GM21360 (cell line): ENCODE data around the gene BNC2.

Experiments
- ATAC-seq: cut with Tn5 transposase; IDR thresholded peaks from one replicate; pipeline ENCODE4 v1.9.1; 2021; ENCODE audit warnings: mild to moderate bottlenecking, moderate library complexity; ENCODE audit not compliant: unreplicated experiment

BNC2 gene

DNA sequence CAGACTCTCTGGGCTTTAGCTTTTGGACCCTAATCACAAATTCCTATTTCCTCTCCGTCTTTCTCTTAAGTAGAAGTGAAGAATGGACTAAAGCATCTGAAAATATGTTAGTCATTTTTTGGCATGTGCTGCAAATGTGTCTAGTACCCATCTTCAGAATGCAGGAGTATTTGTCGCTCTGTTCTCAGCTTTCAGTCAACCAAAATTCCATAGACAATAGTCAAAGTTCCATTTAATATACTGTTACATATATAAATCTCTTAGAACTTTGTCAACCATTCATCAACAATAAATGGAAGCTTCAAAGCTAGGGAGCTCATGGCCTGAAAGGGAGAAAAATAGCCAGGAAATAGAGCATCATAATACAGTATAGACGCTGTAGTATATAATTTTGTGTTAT, 509.4 kb downstream of the BNC2 start:
- no peak for ATAC-seq

DNA sequence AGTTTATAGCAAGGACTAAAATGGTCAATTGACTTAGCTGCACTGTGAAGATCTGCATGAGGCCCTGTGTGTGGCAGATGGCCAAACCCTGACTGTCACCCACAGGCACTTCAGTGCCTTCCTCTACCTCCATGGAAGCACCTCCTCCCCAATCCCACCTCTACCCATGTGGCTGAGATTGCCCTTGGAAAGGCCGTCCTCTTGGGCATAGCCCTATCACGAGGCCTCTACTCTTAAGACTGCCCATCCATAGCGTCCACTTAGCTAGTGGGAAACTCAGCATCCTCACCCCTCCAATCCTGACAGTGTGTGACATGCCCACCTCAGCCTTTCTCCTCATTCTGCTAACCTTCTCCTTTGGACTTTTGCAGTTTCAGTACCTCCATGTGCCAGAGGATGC, 510.2 kb downstream of the BNC2 start:
- ATAC-seq, result no peak
